ENCODE results near the gene CANT1. TPM values are rescaled to one million over a fixed set of nuclear protein-coding genes. Genes with fewer than 3 reads are reported as not detected.

CANT1 gene
- total and polyA plus RNA-seq, 2 of the 13 experiments (the other 11 are each of a cell fraction or from before 2014, with no cell fraction given) = 34.1 to 42.1 TPM

GRCh38 chr17:79026376-79027273, 17.1 kb upstream of the CANT1 start (continued):
- TF ChIP-seq, protein P1, sequence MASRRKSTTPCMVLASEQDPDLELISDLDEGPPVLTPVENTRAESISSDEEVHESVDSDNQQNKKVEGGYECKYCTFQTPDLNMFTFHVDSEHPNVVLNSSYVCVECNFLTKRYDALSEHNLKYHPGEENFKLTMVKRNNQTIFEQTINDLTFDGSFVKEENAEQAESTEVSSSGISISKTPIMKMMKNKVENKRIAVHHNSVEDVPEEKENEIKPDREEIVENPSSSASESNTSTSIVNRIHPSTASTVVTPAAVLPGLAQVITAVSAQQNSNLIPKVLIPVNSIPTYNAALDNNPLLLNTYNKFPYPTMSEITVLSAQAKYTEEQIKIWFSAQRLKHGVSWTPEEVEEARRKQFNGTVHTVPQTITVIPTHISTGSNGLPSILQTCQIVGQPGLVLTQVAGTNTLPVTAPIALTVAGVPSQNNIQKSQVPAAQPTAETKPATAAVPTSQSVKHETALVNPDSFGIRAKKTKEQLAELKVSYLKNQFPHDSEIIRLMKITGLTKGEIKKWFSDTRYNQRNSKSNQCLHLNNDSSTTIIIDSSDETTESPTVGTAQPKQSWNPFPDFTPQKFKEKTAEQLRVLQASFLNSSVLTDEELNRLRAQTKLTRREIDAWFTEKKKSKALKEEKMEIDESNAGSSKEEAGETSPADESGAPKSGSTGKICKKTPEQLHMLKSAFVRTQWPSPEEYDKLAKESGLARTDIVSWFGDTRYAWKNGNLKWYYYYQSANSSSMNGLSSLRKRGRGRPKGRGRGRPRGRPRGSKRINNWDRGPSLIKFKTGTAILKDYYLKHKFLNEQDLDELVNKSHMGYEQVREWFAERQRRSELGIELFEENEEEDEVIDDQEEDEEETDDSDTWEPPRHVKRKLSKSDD (CRISPR knock-in tag; IDR thresholded peaks at IDR 0.05; ENCODE audit: low read depth) = peak; percentile 41; the same call in 1 of the 2 replicates
- no peak for TF ChIP-seq NFE2L1 (CRISPR knock-in tag; IDR thresholded peaks at IDR 0.05; ENCODE audit: borderline replicate concordance)
- TF ChIP-seq SAP130 (CRISPR knock-in tag; IDR thresholded peaks at IDR 0.05; ENCODE audit: low read depth) = peak; percentile 96
- peak; percentile 55; the same call in 1 of the 2 replicates for TF ChIP-seq POGZ (CRISPR knock-in tag; IDR thresholded peaks at IDR 0.05)
- no peak for TF ChIP-seq PAWR (CRISPR knock-in tag; IDR thresholded peaks at IDR 0.05; ENCODE audit: borderline replicate concordance)
- no peak for TF ChIP-seq SNRNP70 (IDR thresholded peaks at IDR 0.05; ENCODE audit: low read depth, low read length)
- TF ChIP-seq, protein P2, sequence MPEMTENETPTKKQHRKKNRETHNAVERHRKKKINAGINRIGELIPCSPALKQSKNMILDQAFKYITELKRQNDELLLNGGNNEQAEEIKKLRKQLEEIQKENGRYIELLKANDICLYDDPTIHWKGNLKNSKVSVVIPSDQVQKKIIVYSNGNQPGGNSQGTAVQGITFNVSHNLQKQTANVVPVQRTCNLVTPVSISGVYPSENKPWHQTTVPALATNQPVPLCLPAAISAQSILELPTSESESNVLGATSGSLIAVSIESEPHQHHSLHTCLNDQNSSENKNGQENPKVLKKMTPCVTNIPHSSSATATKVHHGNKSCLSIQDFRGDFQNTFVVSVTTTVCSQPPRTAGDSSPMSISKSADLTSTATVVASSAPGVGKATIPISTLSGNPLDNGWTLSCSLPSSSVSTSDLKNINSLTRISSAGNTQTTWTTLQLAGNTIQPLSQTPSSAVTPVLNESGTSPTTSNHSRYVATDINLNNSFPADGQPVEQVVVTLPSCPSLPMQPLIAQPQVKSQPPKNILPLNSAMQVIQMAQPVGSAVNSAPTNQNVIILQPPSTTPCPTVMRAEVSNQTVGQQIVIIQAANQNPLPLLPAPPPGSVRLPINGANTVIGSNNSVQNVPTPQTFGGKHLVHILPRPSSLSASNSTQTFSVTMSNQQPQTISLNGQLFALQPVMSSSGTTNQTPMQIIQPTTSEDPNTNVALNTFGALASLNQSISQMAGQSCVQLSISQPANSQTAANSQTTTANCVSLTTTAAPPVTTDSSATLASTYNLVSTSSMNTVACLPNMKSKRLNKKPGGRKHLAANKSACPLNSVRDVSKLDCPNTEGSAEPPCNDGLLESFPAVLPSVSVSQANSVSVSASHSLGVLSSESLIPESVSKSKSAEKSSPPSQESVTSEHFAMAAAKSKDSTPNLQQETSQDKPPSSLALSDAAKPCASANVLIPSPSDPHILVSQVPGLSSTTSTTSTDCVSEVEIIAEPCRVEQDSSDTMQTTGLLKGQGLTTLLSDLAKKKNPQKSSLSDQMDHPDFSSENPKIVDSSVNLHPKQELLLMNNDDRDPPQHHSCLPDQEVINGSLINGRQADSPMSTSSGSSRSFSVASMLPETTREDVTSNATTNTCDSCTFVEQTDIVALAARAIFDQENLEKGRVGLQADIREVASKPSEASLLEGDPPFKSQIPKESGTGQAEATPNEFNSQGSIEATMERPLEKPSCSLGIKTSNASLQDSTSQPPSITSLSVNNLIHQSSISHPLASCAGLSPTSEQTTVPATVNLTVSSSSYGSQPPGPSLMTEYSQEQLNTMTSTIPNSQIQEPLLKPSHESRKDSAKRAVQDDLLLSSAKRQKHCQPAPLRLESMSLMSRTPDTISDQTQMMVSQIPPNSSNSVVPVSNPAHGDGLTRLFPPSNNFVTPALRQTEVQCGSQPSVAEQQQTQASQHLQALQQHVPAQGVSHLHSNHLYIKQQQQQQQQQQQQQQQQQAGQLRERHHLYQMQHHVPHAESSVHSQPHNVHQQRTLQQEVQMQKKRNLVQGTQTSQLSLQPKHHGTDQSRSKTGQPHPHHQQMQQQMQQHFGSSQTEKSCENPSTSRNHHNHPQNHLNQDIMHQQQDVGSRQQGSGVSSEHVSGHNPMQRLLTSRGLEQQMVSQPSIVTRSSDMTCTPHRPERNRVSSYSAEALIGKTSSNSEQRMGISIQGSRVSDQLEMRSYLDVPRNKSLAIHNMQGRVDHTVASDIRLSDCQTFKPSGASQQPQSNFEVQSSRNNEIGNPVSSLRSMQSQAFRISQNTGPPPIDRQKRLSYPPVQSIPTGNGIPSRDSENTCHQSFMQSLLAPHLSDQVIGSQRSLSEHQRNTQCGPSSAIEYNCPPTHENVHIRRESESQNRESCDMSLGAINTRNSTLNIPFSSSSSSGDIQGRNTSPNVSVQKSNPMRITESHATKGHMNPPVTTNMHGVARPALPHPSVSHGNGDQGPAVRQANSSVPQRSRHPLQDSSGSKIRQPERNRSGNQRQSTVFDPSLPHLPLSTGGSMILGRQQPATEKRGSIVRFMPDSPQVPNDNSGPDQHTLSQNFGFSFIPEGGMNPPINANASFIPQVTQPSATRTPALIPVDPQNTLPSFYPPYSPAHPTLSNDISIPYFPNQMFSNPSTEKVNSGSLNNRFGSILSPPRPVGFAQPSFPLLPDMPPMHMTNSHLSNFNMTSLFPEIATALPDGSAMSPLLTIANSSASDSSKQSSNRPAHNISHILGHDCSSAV (CRISPR knock-in tag; IDR thresholded peaks at IDR 0.05; ENCODE audit: borderline replicate concordance) = no peak
- TF ChIP-seq ZNF460 (CRISPR knock-in tag; IDR thresholded peaks at IDR 0.05; ENCODE audit: borderline replicate concordance) = peak; percentile 30; the same call in 1 of the 2 replicates
- no peak for TF ChIP-seq ZNF138 (CRISPR knock-in tag; IDR thresholded peaks at IDR 0.05; ENCODE audit: low read depth)
- no peak; the same call in 1 of the 2 replicates for TF ChIP-seq ZNF670 (CRISPR knock-in tag; IDR thresholded peaks at IDR 0.05; ENCODE audit: borderline replicate concordance)
- TF ChIP-seq, protein P3, sequence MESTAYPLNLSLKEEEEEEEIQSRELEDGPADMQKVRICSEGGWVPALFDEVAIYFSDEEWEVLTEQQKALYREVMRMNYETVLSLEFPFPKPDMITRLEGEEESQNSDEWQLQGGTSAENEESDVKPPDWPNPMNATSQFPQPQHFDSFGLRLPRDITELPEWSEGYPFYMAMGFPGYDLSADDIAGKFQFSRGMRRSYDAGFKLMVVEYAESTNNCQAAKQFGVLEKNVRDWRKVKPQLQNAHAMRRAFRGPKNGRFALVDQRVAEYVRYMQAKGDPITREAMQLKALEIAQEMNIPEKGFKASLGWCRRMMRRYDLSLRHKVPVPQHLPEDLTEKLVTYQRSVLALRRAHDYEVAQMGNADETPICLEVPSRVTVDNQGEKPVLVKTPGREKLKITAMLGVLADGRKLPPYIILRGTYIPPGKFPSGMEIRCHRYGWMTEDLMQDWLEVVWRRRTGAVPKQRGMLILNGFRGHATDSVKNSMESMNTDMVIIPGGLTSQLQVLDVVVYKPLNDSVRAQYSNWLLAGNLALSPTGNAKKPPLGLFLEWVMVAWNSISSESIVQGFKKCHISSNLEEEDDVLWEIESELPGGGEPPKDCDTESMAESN (CRISPR knock-in tag; conservative IDR thresholded peaks at IDR 0.05) = peak; percentile 63
- TF ChIP-seq, protein P4, sequence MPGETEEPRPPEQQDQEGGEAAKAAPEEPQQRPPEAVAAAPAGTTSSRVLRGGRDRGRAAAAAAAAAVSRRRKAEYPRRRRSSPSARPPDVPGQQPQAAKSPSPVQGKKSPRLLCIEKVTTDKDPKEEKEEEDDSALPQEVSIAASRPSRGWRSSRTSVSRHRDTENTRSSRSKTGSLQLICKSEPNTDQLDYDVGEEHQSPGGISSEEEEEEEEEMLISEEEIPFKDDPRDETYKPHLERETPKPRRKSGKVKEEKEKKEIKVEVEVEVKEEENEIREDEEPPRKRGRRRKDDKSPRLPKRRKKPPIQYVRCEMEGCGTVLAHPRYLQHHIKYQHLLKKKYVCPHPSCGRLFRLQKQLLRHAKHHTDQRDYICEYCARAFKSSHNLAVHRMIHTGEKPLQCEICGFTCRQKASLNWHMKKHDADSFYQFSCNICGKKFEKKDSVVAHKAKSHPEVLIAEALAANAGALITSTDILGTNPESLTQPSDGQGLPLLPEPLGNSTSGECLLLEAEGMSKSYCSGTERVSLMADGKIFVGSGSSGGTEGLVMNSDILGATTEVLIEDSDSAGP (CRISPR knock-in tag; IDR thresholded peaks at IDR 0.05; ENCODE audit: borderline replicate concordance) = peak; percentile 58
